Skeletal muscle cell (primary cell): ENCODE measurements around the gene DKK1.
"Not testable (repeated sequence)": the region's sequence is repeated elsewhere in the genome, so short reads cannot be mapped to it uniquely, and the experiment has no call there.

Experiments
- DNase-seq: peaks from one replicate; pipeline ENCODE4 v3.0.0-alpha.2; 2010; ENCODE audit warnings: low read depth
- H3K4me3 ChIP-seq: 2 replicates; pipeline ENCODE4 v1.5.1; 2011; ENCODE audit warnings: low read depth, mild to moderate bottlenecking, control low read depth, low read length, moderate library complexity

Gene DKK1

GRCh38 chr10:52353205-52353604 lies 39.1 kb downstream of the DKK1 start:
- no peak overlapping the region for H3K4me3 ChIP-seq
- DNase-seq = no peak

- DNase-seq = peak; percentile 54
- H3K4me3 ChIP-seq = no peak overlapping the region
Observed at GRCh38 chr10:52353960-52354394, 39.9 kb downstream of the DKK1 start.

DNA sequence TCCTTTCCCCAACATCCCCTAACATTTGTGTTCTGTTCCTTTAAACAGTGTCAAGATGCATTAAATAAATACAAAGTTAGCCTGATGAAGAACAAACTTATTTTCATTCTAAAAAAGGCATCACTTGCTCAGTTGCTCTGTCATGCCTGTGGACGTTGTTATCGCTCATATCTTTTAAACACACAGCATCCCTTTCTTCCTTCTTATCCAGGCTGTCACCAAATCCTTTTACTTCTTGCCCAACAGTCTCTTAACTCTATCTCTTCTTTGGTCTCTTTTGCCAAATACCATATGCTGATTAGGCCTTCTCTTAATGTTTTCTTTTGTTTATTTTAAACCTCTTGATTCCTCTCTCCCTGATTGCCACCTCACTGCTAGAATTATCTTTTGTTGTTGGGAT lies 43.9 kb downstream of the DKK1 start:
- no peak for DNase-seq
- H3K4me3 ChIP-seq = no peak overlapping the region

GRCh38 chr10:52359441-52359840 lies 45.4 kb downstream of the DKK1 start:
- no peak for DNase-seq
- H3K4me3 ChIP-seq = no peak overlapping the region

DNA sequence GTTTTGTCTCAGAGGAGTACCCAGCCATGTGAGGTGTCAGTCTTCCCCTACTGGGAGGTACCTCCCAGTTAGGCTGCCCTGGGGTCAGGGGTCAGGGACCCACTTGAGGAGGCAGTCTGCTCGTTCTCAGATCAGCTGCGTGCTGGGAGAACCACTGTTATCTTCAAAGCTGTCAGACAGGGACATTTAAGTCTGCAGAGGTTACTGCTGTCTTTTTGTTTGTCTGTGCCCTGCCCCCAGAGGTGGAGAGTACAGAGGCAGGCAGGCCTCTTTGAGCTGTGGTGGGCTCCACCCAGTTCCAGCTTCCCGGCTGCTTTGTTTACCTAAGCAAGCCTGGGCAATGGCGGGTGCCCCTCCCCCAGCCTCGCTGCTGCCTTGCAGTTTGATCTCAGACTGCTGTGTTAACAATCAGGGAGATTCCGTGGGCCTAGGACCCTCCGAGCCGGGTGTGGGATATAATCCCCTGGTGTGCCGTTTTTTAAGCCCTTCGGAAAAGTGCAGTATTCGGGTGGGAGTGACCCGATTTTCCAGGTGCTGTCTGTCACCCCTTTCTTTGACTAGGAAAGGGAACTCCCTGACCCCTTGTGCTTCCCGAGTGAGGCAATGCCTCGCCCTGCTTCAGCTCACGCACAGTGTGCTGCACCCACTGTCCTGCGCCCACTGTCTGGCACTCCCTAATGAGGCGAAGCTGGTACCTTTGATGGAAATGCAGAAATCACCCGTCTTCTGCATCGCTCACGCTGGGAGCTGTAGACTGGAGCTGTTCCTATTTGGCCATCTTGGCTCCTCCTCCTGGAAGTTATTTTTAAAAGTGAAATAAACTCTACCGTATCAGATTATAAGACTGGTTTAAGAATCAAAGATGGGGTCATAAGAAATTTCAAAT lies 51.7 kb downstream of the DKK1 start:
- not testable (repeated sequence) for H3K4me3 ChIP-seq, DNase-seq
